Subcutaneous adipose tissue (tissue), 4 donors: ENCODE data around the gene MYF5. TPM values are rescaled to one million over a fixed set of nuclear protein-coding genes. Genes with fewer than 3 reads are reported as not detected.

Source experiments
- CTCF ChIP-seq: fragments of 450-650 bp; IDR thresholded peaks from one replicate; pipeline ENCODE4 v1.5.1; 2016; ENCODE audit warnings: low read depth, mild to moderate bottlenecking, control low read depth, antibody characterized with exemption, moderate library complexity
- total RNA-seq, 4 donors: library from RNA; depleted of rRNA; stranded (reverse); fragments of >200 nt; gene quantifications; one replicate each; pipeline ENCODE4 v1.1.0, GENCODE V29; 2016

MYF5 gene
- total RNA-seq, 4 donors from 2014 or later = not detected

GRCh38 chr12:80700327-80700726 lies 16.4 kb upstream of the MYF5 start:
- TF ChIP-seq CTCF = no peak

- no peak for TF ChIP-seq CTCF
Observed at GRCh38 chr12:80701388-80701787, 15.3 kb upstream of the MYF5 start.

GRCh38 chr12:80702889-80703805 lies 13.6 kb upstream of the MYF5 start:
- no peak for TF ChIP-seq CTCF

GRCh38 chr12:80704420-80704819 lies 12.3 kb upstream of the MYF5 start:
- TF ChIP-seq CTCF = no peak

- no peak for TF ChIP-seq CTCF
Observed at GRCh38 chr12:80707126-80707829, 9.4 kb upstream of the MYF5 start, which contains the start of gene MYF6. Gene MYF6 (plus strand): TSS chr12:80707634. CDS start chr12:80707720, 86 bp downstream.

- TF ChIP-seq CTCF = no peak
Observed at GRCh38 chr12:80707830-80708258, 8.9 kb upstream of the MYF5 start.
